ENCODE results near the gene AP4M1.

GRCh38 chr7:100155553-100156317 is 54.3 kb downstream of the AP4M1 start:
- TF ChIP-seq CTCF (conservative IDR thresholded peaks at IDR 0.05; ENCODE audit: low read length) (no peak), EZH2phosphoT487 (IDR thresholded peaks at IDR 0.05; ENCODE audit: borderline replicate concordance) (no peak)

All from Loucy (cell line).